Trophoblast cell (in vitro differentiated cells and primary cell): Measurements from ENCODE around the gene TPCN1.
"Not testable (repeated sequence)": the region's sequence is repeated elsewhere in the genome, so short reads cannot be mapped to it uniquely, and the experiment has no call there.

ENCODE experiments used
- DNase-seq, 2 donors: peaks; one replicate each; pipeline ENCODE4 v3.0.0-alpha.2; 2016
- H2AFZ ChIP-seq: 2 replicates; pipeline ENCODE4 v1.6.1; 2013; ENCODE audit warnings: low read length, moderate library complexity, mild to moderate bottlenecking; ENCODE audit not compliant: insufficient read depth, poor library complexity
- H2AK5ac ChIP-seq: 2 replicates; pipeline ENCODE4 v1.6.1; 2013; ENCODE audit warnings: mild to moderate bottlenecking, low read length
- H2BK120ac ChIP-seq: 2 replicates; pipeline ENCODE4 v1.6.1; 2013; ENCODE audit warnings: low read length, mild to moderate bottlenecking, moderate library complexity; ENCODE audit not compliant: insufficient read depth, poor library complexity
- H2BK12ac ChIP-seq: 2 replicates; pipeline ENCODE4 v1.6.1; 2013; ENCODE audit warnings: mild to moderate bottlenecking, low read length, moderate library complexity
- H2BK5ac ChIP-seq: 2 replicates; pipeline ENCODE4 v1.6.1; 2013; ENCODE audit warnings: low read length, low read depth, moderate library complexity, mild to moderate bottlenecking; ENCODE audit not compliant: poor library complexity
- H3K14ac ChIP-seq: 2 replicates; pipeline ENCODE4 v1.6.1; 2013; ENCODE audit warnings: mild to moderate bottlenecking, low read length
- H3K18ac ChIP-seq: 2 replicates; pipeline ENCODE4 v1.6.1; 2013; ENCODE audit warnings: mild to moderate bottlenecking, low read length
- H3K23ac ChIP-seq: 2 replicates; pipeline ENCODE4 v1.6.1; 2013; ENCODE audit warnings: low read length
- H3K27ac ChIP-seq: 2 replicates; pipeline ENCODE4 v1.5.1; 2013; ENCODE audit warnings: low read depth, mild to moderate bottlenecking, inconsistent platforms, low read length, moderate library complexity
- H3K27me3 ChIP-seq: 2 replicates; pipeline ENCODE4 v1.6.1; 2013; ENCODE audit warnings: inconsistent platforms, mild to moderate bottlenecking, low read length, moderate library complexity; ENCODE audit not compliant: insufficient read depth
- H3K36me3 ChIP-seq, 2 experiments: 1 replicate in 1 of 2; 2 replicates in 1 of 2; pipeline ENCODE4 v1.6.1; 2013; ENCODE audit warnings: low read length in 2 of 2, mild to moderate bottlenecking in 2 of 2, moderate library complexity in 1 of 2; ENCODE audit not compliant: insufficient read depth in 2 of 2, control insufficient read depth in 1 of 2
- H3K4ac ChIP-seq: 2 replicates; pipeline ENCODE4 v1.6.1; 2013; ENCODE audit warnings: low read depth, mild to moderate bottlenecking, low read length, moderate library complexity
- H3K4me1 ChIP-seq, 2 experiments: 1 replicate in 1 of 2; 2 replicates in 1 of 2; pipeline ENCODE4 v1.6.1; 2013; ENCODE audit warnings: low read length in 2 of 2, mild to moderate bottlenecking in 2 of 2, moderate library complexity in 1 of 2; ENCODE audit not compliant: insufficient read depth in 2 of 2, control insufficient read depth in 1 of 2
- H3K4me2 ChIP-seq: 2 replicates; pipeline ENCODE4 v1.6.1; 2013; ENCODE audit warnings: inconsistent platforms, mild to moderate bottlenecking, low read length, moderate library complexity
- H3K4me3 ChIP-seq: 2 replicates; pipeline ENCODE4 v1.5.1; 2013; ENCODE audit warnings: mild to moderate bottlenecking, low read depth, low read length, inconsistent platforms
- H3K79me1 ChIP-seq: one replicate; pipeline ENCODE4 v1.6.1; 2013; ENCODE audit warnings: low read length
- H3K79me2 ChIP-seq: 2 replicates; pipeline ENCODE4 v1.6.1; 2013; ENCODE audit warnings: low read length, mild to moderate bottlenecking; ENCODE audit not compliant: control insufficient read depth, insufficient read depth, poor library complexity
- H3K9ac ChIP-seq: 2 replicates; pipeline ENCODE4 v1.6.1; 2013; ENCODE audit warnings: mild to moderate bottlenecking, low read length
- H3K9me3 ChIP-seq: 2 replicates; pipeline ENCODE4 v1.6.1; 2013; ENCODE audit warnings: low read depth, mild to moderate bottlenecking, control low read depth, inconsistent platforms, low read length; ENCODE audit not compliant: insufficient read depth
- H4K12ac ChIP-seq: 2 replicates; pipeline ENCODE4 v1.6.1; 2013; ENCODE audit warnings: low read depth, mild to moderate bottlenecking, low read length, moderate library complexity
- H4K8ac ChIP-seq: 2 replicates; pipeline ENCODE4 v1.6.1; 2013; ENCODE audit warnings: low read depth, mild to moderate bottlenecking, low read length, moderate library complexity
- H4K91ac ChIP-seq: one replicate; pipeline ENCODE4 v1.6.1; 2013; ENCODE audit warnings: low read depth, mild to moderate bottlenecking, low read length, moderate library complexity
- WGBS: extraction: QIAGEN DNeasy Blood & Tissue Kit; methylation state at CpG from one replicate; pipeline ENCODE4 v1.1.7; 2013; ENCODE audit warnings: missing lambda C conversion rate; ENCODE audit not compliant: insufficient read length, insufficient coverage; ENCODE audit errors: extremely low coverage; 5-methylcytosine and 5-hydroxymethylcytosine counted together

TPCN1 gene

DNA sequence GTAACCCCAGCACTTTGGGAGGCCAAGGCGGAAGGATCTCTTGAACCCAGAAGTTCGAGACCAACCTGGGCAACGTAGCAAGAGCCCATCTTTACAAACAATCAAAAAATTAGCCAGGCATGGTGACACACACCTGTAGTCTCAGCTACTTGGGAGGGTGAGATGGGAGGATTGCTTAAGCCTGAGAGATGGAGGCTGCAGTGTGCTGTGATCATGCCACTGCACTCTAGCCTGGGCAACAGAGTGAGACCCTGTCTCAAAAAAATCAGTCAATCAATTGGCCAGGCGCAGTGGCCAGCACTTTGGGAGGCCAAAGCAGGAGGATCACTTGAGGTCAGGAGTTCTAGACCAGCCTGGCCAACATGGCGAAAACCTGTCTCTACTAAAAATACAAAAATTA, 14.5 kb upstream of the TPCN1 start:
- H3K79me2 ChIP-seq, H3K27ac ChIP-seq, H3K36me3 ChIP-seq, H3K4ac ChIP-seq, H3K27me3 ChIP-seq, H3K79me1 ChIP-seq, H3K9ac ChIP-seq, H3K18ac ChIP-seq, H2AK5ac ChIP-seq, H3K4me3 ChIP-seq, H4K8ac ChIP-seq, H2BK120ac ChIP-seq, DNase-seq, H4K12ac ChIP-seq, H3K4me1 ChIP-seq, H3K23ac ChIP-seq, H2BK12ac ChIP-seq, H3K4me2 ChIP-seq, H2AFZ ChIP-seq, H3K9me3 ChIP-seq, H3K14ac ChIP-seq, H2BK5ac ChIP-seq: not testable (repeated sequence)
- H4K91ac ChIP-seq = peak overlapping the region; percentile 27
- no CpG with 5 or more reads among the region's 5 CpGs for WGBS

DNA sequence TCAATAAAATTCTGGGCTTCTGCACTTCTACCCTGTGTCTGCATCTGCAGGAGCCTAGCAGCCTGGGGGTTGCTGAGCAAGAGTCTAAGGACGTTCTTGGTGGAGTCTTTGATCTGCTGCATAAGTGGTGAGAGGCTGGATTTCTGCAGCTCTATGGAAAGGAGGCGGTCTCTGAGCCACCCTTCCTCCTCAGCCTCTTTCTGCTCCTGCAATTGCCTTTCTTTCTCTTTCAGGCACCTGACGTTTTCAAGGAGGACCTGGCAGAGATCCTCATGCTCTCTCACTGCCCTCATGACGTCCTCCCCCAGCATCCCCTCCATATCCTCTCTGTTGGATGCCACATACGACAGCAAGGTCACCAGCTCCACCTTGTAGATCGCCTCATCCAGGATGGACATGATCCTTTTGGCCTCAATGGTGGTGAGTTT, 13.6 kb upstream of the TPCN1 start:
- Histone ChIP-seq H2AFZ (no peak overlapping the region), H2BK12ac (no peak overlapping the region), H3K79me1 (peaks cover 4% of the 10 kb centered on the region), H4K12ac (no peak overlapping the region), H3K18ac (no peak overlapping the region), H3K9ac (no peak overlapping the region), H3K27ac (no peak overlapping the region), H3K23ac (no peak overlapping the region), H3K27me3 (no peaks in the 10 kb centered on the region), H2BK5ac (no peak overlapping the region), H2AK5ac (no peak overlapping the region), H3K4me3 (no peak overlapping the region), H3K36me3 (no peaks in the 10 kb centered on the region), H4K8ac (no peak overlapping the region), H3K4me2 (no peak overlapping the region), H3K4me1 (peaks cover 0 to 4% of the 10 kb centered on the region in 2 experiments), H3K4ac (no peak overlapping the region), H3K79me2 (no peaks in the 10 kb centered on the region), H4K91ac (no peak overlapping the region), H3K14ac (no peak overlapping the region), H2BK120ac (no peak overlapping the region), H3K9me3 (peaks cover 2% of the 10 kb centered on the region)
- DNase-seq = no peak
- WGBS = no CpG with 5 or more reads among the region's 6 CpGs

DNA sequence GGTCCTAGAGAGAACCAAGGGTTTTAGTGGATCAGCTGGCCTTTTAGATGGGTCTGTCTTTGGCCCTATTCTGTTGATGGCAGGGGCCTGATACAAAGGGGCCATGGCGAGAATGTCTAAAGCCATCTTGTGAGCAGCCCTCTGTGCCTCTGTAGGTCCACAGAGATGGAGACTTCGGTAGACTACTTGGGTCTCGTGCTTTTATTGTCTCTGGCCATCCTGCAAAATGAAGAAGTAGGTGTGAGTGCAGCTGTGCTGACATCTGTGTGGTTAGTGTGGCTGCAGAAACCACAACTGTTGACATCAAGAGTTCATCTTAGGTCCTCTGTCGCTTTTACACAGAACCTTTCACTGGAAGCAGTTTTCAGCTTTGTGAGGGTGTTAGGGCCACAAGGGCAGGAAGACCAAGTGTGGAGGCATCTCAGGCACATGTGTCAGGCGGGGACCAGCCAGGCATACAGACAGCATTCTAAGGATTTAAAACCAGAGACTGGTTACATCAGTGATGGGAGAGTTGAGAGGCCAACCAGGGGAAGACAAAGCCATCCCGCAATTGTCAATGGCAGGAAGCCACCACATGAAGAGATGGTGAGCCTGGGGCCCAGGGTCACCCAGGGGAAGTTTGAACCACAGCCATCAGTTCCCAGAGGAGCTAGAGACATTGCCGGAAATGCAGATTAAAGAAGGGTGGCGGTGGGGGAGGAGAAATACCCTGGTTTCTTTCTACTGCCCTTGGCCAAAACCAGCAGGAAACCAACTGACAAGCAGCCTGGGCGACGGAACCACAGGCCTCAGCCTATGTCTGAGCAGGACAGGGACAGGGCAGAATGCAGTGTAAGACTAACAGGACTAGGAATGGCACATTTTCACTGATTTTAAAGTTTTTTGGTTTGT, 13.0 kb upstream of the TPCN1 start:
- H3K4ac ChIP-seq = no peak overlapping the region
- no peak overlapping the region for H2BK5ac ChIP-seq
- no peaks in the 10 kb centered on the region for H3K79me2 ChIP-seq
- H3K4me3 ChIP-seq = no peak overlapping the region
- peaks cover 2% of the 10 kb centered on the region for H3K9me3 ChIP-seq
- no CpG with 5 or more reads among the region's 10 CpGs for WGBS
- H4K8ac ChIP-seq = no peak overlapping the region
- H2BK12ac ChIP-seq = no peak overlapping the region
- no peak overlapping the region for H2AK5ac ChIP-seq
- no peak overlapping the region for H3K9ac ChIP-seq
- H2AFZ ChIP-seq = no peak overlapping the region
- H3K36me3 ChIP-seq = no peaks in the 10 kb centered on the region
- no peak overlapping the region for H2BK120ac ChIP-seq
- no peak overlapping the region for H4K12ac ChIP-seq
- H3K4me2 ChIP-seq = no peak overlapping the region
- H3K27me3 ChIP-seq = no peaks in the 10 kb centered on the region
- peaks cover 0 to 4% of the 10 kb centered on the region in 2 experiments for H3K4me1 ChIP-seq
- H3K79me1 ChIP-seq = peaks cover 4% of the 10 kb centered on the region
- no peak overlapping the region for H3K14ac ChIP-seq
- no peak overlapping the region for H3K27ac ChIP-seq
- peak in 1 of 2 donors; percentile 21 for DNase-seq
- no peak overlapping the region for H4K91ac ChIP-seq
- H3K23ac ChIP-seq = no peak overlapping the region
- no peak overlapping the region for H3K18ac ChIP-seq

DNA sequence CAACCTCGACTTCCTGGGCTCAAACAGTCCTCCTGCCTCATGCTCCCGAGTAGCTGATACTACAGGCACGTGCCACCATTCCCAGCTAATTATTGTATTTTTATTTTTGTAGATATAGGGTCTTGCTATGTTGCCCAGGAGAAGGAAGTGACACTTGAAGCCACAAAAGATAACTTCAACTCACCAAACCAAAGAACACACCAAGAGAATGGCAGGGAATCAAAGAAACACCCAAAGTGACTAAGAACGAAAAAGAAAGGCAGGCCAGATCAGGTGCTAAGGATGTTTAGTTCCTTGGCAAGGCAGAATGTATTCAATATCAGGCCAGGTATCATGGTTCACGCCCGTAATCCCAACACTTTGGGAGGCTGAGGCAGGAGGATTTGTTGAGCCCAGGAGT, 10.1 kb upstream of the TPCN1 start:
- H3K4me2 ChIP-seq = no peak overlapping the region
- no peak overlapping the region for H2BK120ac ChIP-seq
- no peaks in the 10 kb centered on the region for H3K79me2 ChIP-seq
- no peak for DNase-seq
- H3K36me3 ChIP-seq = no peaks in the 10 kb centered on the region
- H3K4me1 ChIP-seq = peaks cover 0 to 6% of the 10 kb centered on the region in 2 experiments
- H2AFZ ChIP-seq = no peak overlapping the region
- H3K23ac ChIP-seq = no peak overlapping the region
- no peak overlapping the region for H3K27ac ChIP-seq
- H2AK5ac ChIP-seq = no peak overlapping the region
- H3K4me3 ChIP-seq = no peak overlapping the region
- H2BK5ac ChIP-seq = no peak overlapping the region
- H2BK12ac ChIP-seq = no peak overlapping the region
- H3K4ac ChIP-seq = no peak overlapping the region
- no peak overlapping the region for H4K91ac ChIP-seq
- H3K9me3 ChIP-seq = peaks cover 2% of the 10 kb centered on the region
- H3K9ac ChIP-seq = no peak overlapping the region
- H4K12ac ChIP-seq = no peak overlapping the region
- no peak overlapping the region for H3K18ac ChIP-seq
- H4K8ac ChIP-seq = no peak overlapping the region
- H3K14ac ChIP-seq = no peak overlapping the region
- WGBS = no CpG with 5 or more reads among the region's 6 CpGs
- no peaks in the 10 kb centered on the region for H3K27me3 ChIP-seq
- H3K79me1 ChIP-seq = peaks cover 4% of the 10 kb centered on the region
